Adrenal gland (tissue), 12 donors: ENCODE results near the gene KRTAP10-1. TPM values are rescaled to one million over a fixed set of nuclear protein-coding genes. Genes with fewer than 3 reads are reported as not detected.

ENCODE experiments used
- DNase-seq, 7 donors: peaks; one replicate each; pipeline ENCODE4 v3.0.0-alpha.2; 2019 to 2020
- H3K27ac ChIP-seq, 5 donors: fragments of 200-600 bp; sonication (generic) in 4 of 5; 1 replicate in 3 of 5; 2 replicates in 2 of 5; pipeline versions ENCODE4 v1.5.1 to v1.8.0; 2016 to 2020; ENCODE audit warnings: mild to moderate bottlenecking in 1 of 5
- H3K27me3 ChIP-seq: fragments of 200-600 bp; 2 replicates; pipeline ENCODE4 v1.8.0; 2021
- H3K36me3 ChIP-seq, 2 donors: fragments of 200-600 bp; replicated peaks in 1 of 2; 1 replicate in 1 of 2; 2 replicates in 1 of 2; pipeline versions ENCODE4 v1.5.1 to v1.8.0; 2018 to 2022
- H3K4me1 ChIP-seq, 2 donors: fragments of 200-600 bp; replicated peaks in 1 of 2; 1 replicate in 1 of 2; 2 replicates in 1 of 2; pipeline versions ENCODE4 v1.5.1 to v1.8.0; 2018 to 2021
- H3K4me3 ChIP-seq, 4 donors: fragments of 200-600 bp; sonication (generic) in 3 of 4; one replicate each; pipeline ENCODE4 v1.5.1; 2016 to 2018
- H3K9me3 ChIP-seq, 3 donors: fragments of 200-600 bp; sonication (generic) in 1 of 3; replicated peaks in 1 of 3; 1 replicate in 2 of 3; 2 replicates in 1 of 3; pipeline versions ENCODE4 v1.5.1 to v1.8.0; 2016 to 2021
- CTCF ChIP-seq, 6 experiments: fragments of 450-650 bp in 4 of 6; fragments of 200-600 bp in 2 of 6; sonication (generic) in 1 of 6; IDR thresholded peaks; 1 replicate in 5 of 6; 2 replicates in 1 of 6; pipeline versions ENCODE4 v1.5.1 to v1.8.0; 2016 to 2021; ENCODE audit warnings: antibody characterized with exemption in 6 of 6, mild to moderate bottlenecking in 2 of 6, moderate library complexity in 1 of 6
- POLR2A ChIP-seq, 2 donors: fragments of 450-650 bp; IDR thresholded peaks; one replicate each; pipeline ENCODE4 v1.6.1; 2017; ENCODE audit warnings: antibody characterized with exemption in 2 of 2, mild to moderate bottlenecking in 2 of 2, moderate library complexity in 1 of 2
- WGBS, 4 donors: extraction: QIAGEN DNeasy Blood & Tissue Kit in 2 of 4; methylation state at CpG; one replicate each; pipeline versions ENCODE4 v1.1.5 to v1.1.7; 2013 to 2017; 5-methylcytosine and 5-hydroxymethylcytosine counted together
- intact Hi-C, 2 donors: fragments of 100-400 bp; cut with DNase I; formaldehyde crosslinking; loops; one replicate each; pipeline versions ENCODE4 v1.14.1 to v1.15.0; 2022 to 2023
- polyA plus RNA-seq, 3 donors: library from polyadenylated mRNA; stranded (reverse); fragments of 200-250 nt in 2 of 3; fragments of 350-450 nt in 1 of 3; fragmentation: Illumina TruSeq in 1 of 3; extraction: RNeasy Lipid Tissue Mini Kit (QIAGEN cat#74804) in 1 of 3; gene quantifications; one replicate each; pipeline ENCODE4 v1.2.3, GENCODE V29; 2013 to 2014
- total RNA-seq, 9 donors: library from RNA; depleted of rRNA in 4 of 9; stranded (reverse); fragments of >200 nt in 4 of 9; fragments of 120-200 nt in 1 of 9; fragmentation: NEBNext Ultra II Directional in 1 of 9; extraction: Animal tissue kit (Norgen Biotek cat#: 25700) in 1 of 9; gene quantifications; one replicate each; pipeline versions ENCODE4 v1.1.0 to v1.2.4, GENCODE V29; 2013 to 2023
- donor health status: healthy with polysubstance abuse.
- donor health status: Bipolar disorder and iron deficiency.
- donor health status: DM: yes; HTN: yes; CAD: no.
- donor health status: DM: no; HTN: no; CAD: no.
- donor health status: DM: no; HTN: no; CAD: no.
- donor health status: DM: yes; HTN: yes; CAD: no.

The KRTAP10-1 gene
- total and polyA plus RNA-seq, 12 donors = not detected

GRCh38 chr21:44537930-44538911 lies 1.8 kb downstream of the KRTAP10-1 start:
- no peak for TF ChIP-seq CTCF (IDR thresholded peaks at IDR 0.05)
- no peak for TF ChIP-seq POLR2A (IDR thresholded peaks at IDR 0.05)
- no peaks in the 10 kb centered on the region for H3K4me1 ChIP-seq
- H3K27me3 ChIP-seq = no peaks in the 10 kb centered on the region
- peak in 1 of 7 donors; percentile 31 for DNase-seq
- H3K36me3 ChIP-seq = no peaks in the 10 kb centered on the region
- 87 to 91% (median 90%) methylated on average over 18 to 33 of the region's 33 CpGs for WGBS, 4 donors
- H3K9me3 ChIP-seq = no peaks in the 10 kb centered on the region
- intact Hi-C loops = no loop called here
- H3K4me3 ChIP-seq = no peak overlapping the region
- H3K27ac ChIP-seq = no peak overlapping the region

GRCh38 chr21:44535963-44536362 lies 4.0 kb downstream of the KRTAP10-1 start:
- no peak overlapping the region for H3K27ac ChIP-seq
- no peaks in the 10 kb centered on the region for H3K9me3 ChIP-seq
- H3K36me3 ChIP-seq = no peaks in the 10 kb centered on the region
- no peak overlapping the region for H3K4me3 ChIP-seq
- no peaks in the 10 kb centered on the region for H3K27me3 ChIP-seq
- DNase-seq = peak in 1 of 7 donors; percentile 1
- no peak for TF ChIP-seq CTCF (IDR thresholded peaks at IDR 0.05)
- no peak for TF ChIP-seq POLR2A (IDR thresholded peaks at IDR 0.05)
- WGBS, 4 donors = 50 to 71% (median 61%) methylated on average over 7 of the region's 7 CpGs
- H3K4me1 ChIP-seq = no peaks in the 10 kb centered on the region
- intact Hi-C loops = no loop called here

- intact Hi-C loops = no loop called here
- no peak for TF ChIP-seq CTCF (IDR thresholded peaks at IDR 0.05)
- TF ChIP-seq POLR2A (IDR thresholded peaks at IDR 0.05) = no peak
- Histone ChIP-seq H3K27me3 (no peaks in the 10 kb centered on the region), H3K27ac (no peak overlapping the region), H3K36me3 (no peaks in the 10 kb centered on the region), H3K9me3 (no peaks in the 10 kb centered on the region), H3K4me3 (no peak overlapping the region), H3K4me1 (no peaks in the 10 kb centered on the region)
- WGBS, 4 donors = 87 to 99% (median 91%) methylated on average over 6 of the region's 6 CpGs
- peak in 1 of 7 donors; percentile 5 for DNase-seq
Measured at GRCh38 chr21:44534688-44535087, 5.3 kb downstream of the KRTAP10-1 start.

GRCh38 chr21:44533891-44534627 lies 5.9 kb downstream of the KRTAP10-1 start:
- Histone ChIP-seq H3K4me3 (no peak overlapping the region), H3K27ac (no peak overlapping the region), H3K27me3 (no peaks in the 10 kb centered on the region), H3K9me3 (no peaks in the 10 kb centered on the region), H3K36me3 (no peaks in the 10 kb centered on the region), H3K4me1 (no peaks in the 10 kb centered on the region)
- DNase-seq = peak in 1 of 7 donors; percentile 13
- 85 to 91% (median 89%) methylated on average over 6 to 21 of the region's 21 CpGs for WGBS, 4 donors
- intact Hi-C loops = no loop called here
- TF ChIP-seq CTCF (IDR thresholded peaks at IDR 0.05) (no peak), POLR2A (IDR thresholded peaks at IDR 0.05) (no peak)
